EL (cell line): ENCODE measurements around the gene MYEF2.

Source experiments
- DNase-seq: peaks from one replicate; pipeline ENCODE4 v3.0.0-alpha.2; 2016

The MYEF2 gene

GRCh38 chr15:48144889-48145288 lies 33.2 kb downstream of the MYEF2 start:
- peak; percentile 37 for DNase-seq

GRCh38 chr15:48143856-48144255 lies 34.2 kb downstream of the MYEF2 start:
- peak; percentile 50 for DNase-seq

- no peak for DNase-seq
Observed at GRCh38 chr15:48132874-48133273, 45.2 kb downstream of the MYEF2 start.

- no peak for DNase-seq
Observed at GRCh38 chr15:48131324-48131723, 46.8 kb downstream of the MYEF2 start.

GRCh38 chr15:48126667-48127355 lies 51.3 kb downstream of the MYEF2 start:
- DNase-seq = no peak

GRCh38 chr15:48121849-48122248 lies 56.2 kb downstream of the MYEF2 start:
- DNase-seq = no peak

GRCh38 chr15:48120745-48121144 lies 57.4 kb downstream of the MYEF2 start, which contains the start of gene SLC24A5:
Gene SLC24A5 (plus strand): TSS chr15:48120990. CDS start chr15:48121045, 55 bp downstream.
- DNase-seq = no peak

GRCh38 chr15:48119277-48119676 lies 58.8 kb downstream of the MYEF2 start:
- DNase-seq = no peak

GRCh38 chr15:48112242-48112641 lies 65.9 kb downstream of the MYEF2 start:
- peak; percentile 8 for DNase-seq

GRCh38 chr15:48109856-48110531 lies 68.1 kb downstream of the MYEF2 start:
- no peak for DNase-seq

- no peak for DNase-seq
Observed at GRCh38 chr15:48109212-48109611, 68.9 kb downstream of the MYEF2 start.

GRCh38 chr15:48105936-48106335 lies 72.2 kb downstream of the MYEF2 start:
- no peak for DNase-seq

GRCh38 chr15:48103647-48104046 lies 74.4 kb downstream of the MYEF2 start:
- peak; percentile 7 for DNase-seq

- DNase-seq = no peak
Observed at GRCh38 chr15:48102167-48102566, 75.9 kb downstream of the MYEF2 start.

- no peak for DNase-seq
Observed at GRCh38 chr15:48101376-48101961, 76.6 kb downstream of the MYEF2 start.

- no peak for DNase-seq
Observed at GRCh38 chr15:48097264-48097663, 80.8 kb downstream of the MYEF2 start.

GRCh38 chr15:48096813-48097212 lies 81.3 kb downstream of the MYEF2 start:
- peak; percentile 91 for DNase-seq

GRCh38 chr15:48096355-48096786 lies 81.7 kb downstream of the MYEF2 start:
- peak; percentile 12 for DNase-seq

- no peak for DNase-seq
Observed at GRCh38 chr15:48091522-48091921, 86.6 kb downstream of the MYEF2 start.

- no peak for DNase-seq
Observed at GRCh38 chr15:48090666-48091065, 87.4 kb downstream of the MYEF2 start.

- no peak for DNase-seq
Observed at GRCh38 chr15:48090115-48090514, 88.0 kb downstream of the MYEF2 start.

GRCh38 chr15:48089702-48090101 lies 88.4 kb downstream of the MYEF2 start:
- no peak for DNase-seq

- DNase-seq = no peak
Observed at GRCh38 chr15:48087844-48088243, 90.3 kb downstream of the MYEF2 start.

GRCh38 chr15:48086576-48086975 lies 91.5 kb downstream of the MYEF2 start:
- DNase-seq = peak; percentile 25
